GM23338 (cell line): ENCODE measurements around the gene RAB3GAP2. TPM values are rescaled to one million over a fixed set of nuclear protein-coding genes. Genes with fewer than 3 reads are reported as not detected.

Experiments
- ATAC-seq: fragments of 200-7000 bp; cut with Tn5 transposase; 3 replicates; pipeline ENCODE4 v1.9.1; 2020
- DNase-seq: peaks from one replicate; pipeline ENCODE4 v3.0.0-alpha.2; 2015; ENCODE audit warnings: low spot score
- H2AFZ ChIP-seq: fragments of 200-600 bp; sonication (generic); 2 replicates; pipeline ENCODE4 v1.8.0; 2016; ENCODE audit warnings: antibody characterized with exemption, mild to moderate bottlenecking, moderate library complexity
- H3F3A ChIP-seq: fragments of 200-600 bp; sonication (generic); replicated peaks from 2 replicates; pipeline ENCODE4 v1.8.0; 2017; ENCODE audit warnings: antibody characterized with exemption, mixed run types, low read depth
- H3K27ac ChIP-seq: fragments of 200-600 bp; sonication (generic); 2 replicates; pipeline ENCODE4 v1.6.1; 2016; ENCODE audit warnings: low read depth
- H3K27me3 ChIP-seq: fragments of 200-600 bp; sonication (generic); 2 replicates; pipeline ENCODE4 v1.8.0; 2016; ENCODE audit warnings: mild to moderate bottlenecking, mixed run types, moderate library complexity; ENCODE audit not compliant: insufficient read depth
- H3K36me3 ChIP-seq: fragments of 200-600 bp; sonication (generic); 2 replicates; pipeline ENCODE4 v1.8.0; 2016; ENCODE audit warnings: mild to moderate bottlenecking; ENCODE audit not compliant: insufficient read depth
- H3K4me1 ChIP-seq: fragments of 200-600 bp; sonication (generic); 2 replicates; pipeline ENCODE4 v1.8.0; 2016; ENCODE audit warnings: mild to moderate bottlenecking, moderate library complexity; ENCODE audit not compliant: insufficient read depth
- H3K4me2 ChIP-seq: fragments of 200-600 bp; sonication (generic); 2 replicates; pipeline ENCODE4 v1.7.1; 2017; ENCODE audit warnings: mixed run types
- H3K4me3 ChIP-seq: fragments of 200-600 bp; sonication (generic); 2 replicates; pipeline ENCODE4 v1.6.1; 2016; ENCODE audit warnings: mixed run types
- H3K79me2 ChIP-seq: fragments of 200-600 bp; sonication (generic); replicated peaks from 2 replicates; pipeline ENCODE4 v1.8.0; 2017; ENCODE audit warnings: mild to moderate bottlenecking; ENCODE audit not compliant: insufficient read depth
- H3K9me2 ChIP-seq: fragments of 200-600 bp; sonication (generic); 2 replicates; pipeline ENCODE4 v1.8.0; 2017; ENCODE audit not compliant: insufficient read depth
- H4K20me1 ChIP-seq: fragments of 200-600 bp; sonication (generic); replicated peaks from 2 replicates; pipeline ENCODE4 v1.8.0; 2017; ENCODE audit warnings: mild to moderate bottlenecking; ENCODE audit not compliant: insufficient read depth
- H3K27ac Mint-ChIP-seq: 2 replicates; pipeline ENCODE4 v1.8.0; 2020; ENCODE audit warnings: inconsistent platforms, mild to moderate bottlenecking, moderate library complexity, mixed read lengths
- H3K27me3 Mint-ChIP-seq: 3 replicates; pipeline ENCODE4 v1.8.0; 2022; ENCODE audit warnings: low read depth, mild to moderate bottlenecking, moderate library complexity, mixed read lengths, inconsistent platforms; ENCODE audit not compliant: insufficient read depth, poor library complexity
- H3K36me3 Mint-ChIP-seq: 3 replicates; pipeline ENCODE4 v1.8.0; 2021; ENCODE audit warnings: low read depth, mild to moderate bottlenecking, inconsistent platforms, moderate library complexity, mixed read lengths
- H3K4me1 Mint-ChIP-seq: 3 replicates; pipeline ENCODE4 v1.8.0; 2020; ENCODE audit warnings: mild to moderate bottlenecking, inconsistent platforms, mixed read lengths
- H3K4me3 Mint-ChIP-seq: 3 replicates; pipeline ENCODE4 v1.8.0; 2021; ENCODE audit warnings: moderate library complexity, mild to moderate bottlenecking, inconsistent platforms, mixed read lengths
- H3K9me3 Mint-ChIP-seq: 3 replicates; pipeline ENCODE4 v1.8.0; 2020; ENCODE audit warnings: moderate library complexity, mild to moderate bottlenecking, inconsistent platforms, mixed read lengths
- CREB1 ChIP-seq: fragments of 250-450 bp; sonication (Bioruptor Pico); IDR thresholded peaks from 2 replicates; pipeline ENCODE4 v1.5.0; 2020; ENCODE audit warnings: low read depth, mild to moderate bottlenecking, moderate library complexity
- EZH2 ChIP-seq: fragments of 200-600 bp; sonication (generic); IDR thresholded peaks from one replicate; pipeline ENCODE4 v1.8.0; 2017; ENCODE audit warnings: antibody characterized with exemption, mild to moderate bottlenecking, low read depth; ENCODE audit not compliant: unreplicated experiment
- JUNB ChIP-seq: IDR thresholded peaks from one replicate; pipeline ENCODE4 v1.6.1; 2016; ENCODE audit warnings: antibody characterized with exemption; ENCODE audit not compliant: unreplicated experiment
- ZNF114 ChIP-seq: fragments of 250-450 bp; sonication (Bioruptor Pico); IDR thresholded peaks from 2 replicates; pipeline ENCODE4 v1.5.0; 2020; ENCODE audit warnings: mild to moderate bottlenecking, moderate library complexity
- ZNF462 ChIP-seq: fragments of 250-450 bp; sonication (Bioruptor Pico); IDR thresholded peaks from 2 replicates; pipeline ENCODE4 v1.5.0; 2020; ENCODE audit warnings: mild to moderate bottlenecking, moderate library complexity
- polyA plus RNA-seq: library from polyadenylated mRNA; unstranded; fragments of >200 nt; fragmentation: Nextera tagmentation; extraction: Ambion mirVana; gene quantifications from 2 replicates; pipeline ENCODE4 v1.2.1, GENCODE V29; 2016
- total RNA-seq: library from RNA; depleted of rRNA; stranded (reverse); fragments of >200 nt; shearing (Covaris generic); gene quantifications from 2 replicates; pipeline ENCODE4 v1.2.3, GENCODE V29; 2014
- TF ChIP-seq, protein P1 (sequence below): IDR thresholded peaks from 2 replicates; pipeline ENCODE4 v1.6.1; 2016; ENCODE audit warnings: antibody characterized with exemption

Gene RAB3GAP2
- total and polyA plus RNA-seq, 2 experiments from 2014 or later, result 19.4 to 44.6 TPM

GRCh38 chr1:220296981-220297380 is 24.7 kb upstream of the RAB3GAP2 start (continued):
- no peak for TF ChIP-seq ZNF462 (CRISPR knock-in tag)

GRCh38 chr1:220294846-220295301 is 22.6 kb upstream of the RAB3GAP2 start:
- ATAC-seq (no peak), DNase-seq (no peak)
- Histone ChIP-seq H3K36me3 (no peaks in the 10 kb centered on the region), H3K9me2 (no peaks in the 10 kb centered on the region), H3K4me2 (no peak overlapping the region), H3K4me3 (no peak overlapping the region), H3K27me3 (no peaks in the 10 kb centered on the region), H2AFZ (no peak overlapping the region), H3F3A (no peaks in the 10 kb centered on the region), H3K4me1 (peaks cover 21% of the 10 kb centered on the region), H3K79me2 (no peaks in the 10 kb centered on the region), H3K27ac (no peak overlapping the region), H4K20me1 (no peaks in the 10 kb centered on the region)
- Mint-ChIP-seq H3K4me1 (peaks cover 30% of the 10 kb centered on the region), H3K27ac (no peak overlapping the region), H3K27me3 (peaks cover 3% of the 10 kb centered on the region), H3K4me3 (no peak overlapping the region), H3K36me3 (no peaks in the 10 kb centered on the region), H3K9me3 (no peaks in the 10 kb centered on the region)
- TF ChIP-seq CREB1 (CRISPR knock-in tag), result no peak
- TF ChIP-seq ZNF114, result no peak
- no peak for TF ChIP-seq ZNF462 (CRISPR knock-in tag)
- TF ChIP-seq, protein P1, sequence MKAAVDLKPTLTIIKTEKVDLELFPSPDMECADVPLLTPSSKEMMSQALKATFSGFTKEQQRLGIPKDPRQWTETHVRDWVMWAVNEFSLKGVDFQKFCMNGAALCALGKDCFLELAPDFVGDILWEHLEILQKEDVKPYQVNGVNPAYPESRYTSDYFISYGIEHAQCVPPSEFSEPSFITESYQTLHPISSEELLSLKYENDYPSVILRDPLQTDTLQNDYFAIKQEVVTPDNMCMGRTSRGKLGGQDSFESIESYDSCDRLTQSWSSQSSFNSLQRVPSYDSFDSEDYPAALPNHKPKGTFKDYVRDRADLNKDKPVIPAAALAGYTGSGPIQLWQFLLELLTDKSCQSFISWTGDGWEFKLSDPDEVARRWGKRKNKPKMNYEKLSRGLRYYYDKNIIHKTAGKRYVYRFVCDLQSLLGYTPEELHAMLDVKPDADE, result no peak
- no peak for TF ChIP-seq JUNB
- no peak for TF ChIP-seq EZH2
